Mucosa of descending colon (tissue), 3 donors: ENCODE results near the gene ICAM3. TPM values are rescaled to one million over a fixed set of nuclear protein-coding genes. Genes with fewer than 3 reads are reported as not detected.

Experiments used
- ATAC-seq: fragments of 200-7000 bp; cut with Tn5 transposase; one replicate; pipeline ENCODE4 v1.9.1; 2020; ENCODE audit warnings: mild to moderate bottlenecking, moderate library complexity
- DNase-seq, 3 donors: peaks; one replicate each; pipeline ENCODE4 v3.0.0-alpha.2; 2020
- H3K36me3 ChIP-seq: fragments of 200-600 bp; one replicate; pipeline ENCODE4 v1.8.0; 2021; ENCODE audit warnings: low read depth, mild to moderate bottlenecking
- H3K4me1 ChIP-seq: fragments of 200-600 bp; one replicate; pipeline ENCODE4 v1.8.0; 2021; ENCODE audit warnings: low read depth, mild to moderate bottlenecking
- H3K4me3 ChIP-seq: fragments of 200-600 bp; one replicate; pipeline ENCODE4 v1.8.0; 2021; ENCODE audit warnings: mild to moderate bottlenecking
- H3K9me3 ChIP-seq: fragments of 200-600 bp; one replicate; pipeline ENCODE4 v1.8.0; 2021; ENCODE audit warnings: mild to moderate bottlenecking
- CTCF ChIP-seq: fragments of 200-600 bp; IDR thresholded peaks from one replicate; pipeline ENCODE4 v1.8.0; 2022; ENCODE audit warnings: antibody characterized with exemption, mild to moderate bottlenecking
- intact Hi-C, 2 donors: fragments of 100-400 bp; cut with DNase I in 1 of 2; cut with micrococcal nuclease in 1 of 2; formaldehyde crosslinking; loops; one replicate each; pipeline versions ENCODE4 v1.11.0 to v1.11.1; 2022; cut with DNase I, micrococcal nuclease
- total RNA-seq, 3 donors: library from RNA; stranded (reverse); fragmentation: NEBNext Ultra II Directional in 2 of 3; extraction: Animal tissue kit (Norgen Biotek cat#: 25700) in 2 of 3; gene quantifications; one replicate each; pipeline versions ENCODE4 v1.2.1 to v1.2.4, GENCODE V29; 2021 to 2023
- donor health status: DM: no; HTN: no; CAD: no; lungs with moderate emphysema.
- donor health status: DM: no; HTN: no; CAD: no.
- donor health status: DM: no; HTN: yes; CAD: no.

The ICAM3 gene
- total RNA-seq, 3 donors from 2014 or later: 16.0 to 31.6 (median 28.0) TPM

DNA sequence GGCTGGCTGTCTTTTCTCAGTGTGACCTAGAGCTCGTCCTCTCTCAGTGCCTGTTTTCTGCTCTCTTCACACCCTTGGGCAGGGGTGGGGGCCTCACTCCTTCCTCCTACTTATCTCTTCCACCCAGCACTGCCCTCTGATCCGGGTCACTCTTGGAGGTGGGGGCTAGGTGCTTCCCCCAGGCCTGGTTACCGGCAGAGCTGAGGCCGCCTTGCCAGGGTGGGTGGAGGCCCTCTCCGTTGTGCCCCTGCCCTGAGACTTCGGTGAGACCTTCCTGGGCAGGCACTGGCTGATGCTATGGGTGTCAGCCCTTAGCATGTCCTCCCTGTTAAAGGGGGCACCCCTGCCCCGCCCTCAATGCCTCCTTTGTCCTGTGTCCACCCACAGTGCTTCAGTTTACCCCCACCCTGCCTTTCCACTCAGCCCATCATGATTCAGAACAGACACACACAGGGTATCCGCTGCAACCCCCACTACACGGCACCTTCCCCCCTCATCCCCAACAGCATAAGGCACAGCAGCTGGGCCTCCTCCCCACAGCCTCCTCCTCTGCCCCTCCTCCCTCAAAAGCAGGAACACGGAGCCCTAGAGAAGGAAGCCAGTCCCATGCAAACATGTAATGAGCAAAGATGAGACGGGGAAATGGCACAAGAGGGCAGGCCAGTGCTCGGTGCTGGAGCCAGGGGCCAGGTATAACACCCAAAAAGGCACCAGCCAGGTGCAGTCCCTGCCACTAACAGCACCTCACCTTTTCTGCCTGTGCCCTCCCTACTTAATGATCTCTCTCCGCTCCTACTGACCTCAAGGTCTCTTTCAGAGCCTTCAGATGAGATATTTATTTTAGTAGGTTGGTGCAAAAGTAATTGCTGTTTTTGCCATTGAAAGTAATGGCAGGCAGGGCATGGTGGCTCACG is 39.6 kb downstream of the ICAM3 start:
- Histone ChIP-seq H3K4me1 (peaks cover 16% of the 10 kb centered on the region), H3K4me3 (no peak overlapping the region), H3K9me3 (no peaks in the 10 kb centered on the region), H3K36me3 (no peaks in the 10 kb centered on the region)
- TF ChIP-seq CTCF: no peak
- DNase-seq (no peak), ATAC-seq (peak; percentile 35)
- intact Hi-C loops: no loop called here

DNA sequence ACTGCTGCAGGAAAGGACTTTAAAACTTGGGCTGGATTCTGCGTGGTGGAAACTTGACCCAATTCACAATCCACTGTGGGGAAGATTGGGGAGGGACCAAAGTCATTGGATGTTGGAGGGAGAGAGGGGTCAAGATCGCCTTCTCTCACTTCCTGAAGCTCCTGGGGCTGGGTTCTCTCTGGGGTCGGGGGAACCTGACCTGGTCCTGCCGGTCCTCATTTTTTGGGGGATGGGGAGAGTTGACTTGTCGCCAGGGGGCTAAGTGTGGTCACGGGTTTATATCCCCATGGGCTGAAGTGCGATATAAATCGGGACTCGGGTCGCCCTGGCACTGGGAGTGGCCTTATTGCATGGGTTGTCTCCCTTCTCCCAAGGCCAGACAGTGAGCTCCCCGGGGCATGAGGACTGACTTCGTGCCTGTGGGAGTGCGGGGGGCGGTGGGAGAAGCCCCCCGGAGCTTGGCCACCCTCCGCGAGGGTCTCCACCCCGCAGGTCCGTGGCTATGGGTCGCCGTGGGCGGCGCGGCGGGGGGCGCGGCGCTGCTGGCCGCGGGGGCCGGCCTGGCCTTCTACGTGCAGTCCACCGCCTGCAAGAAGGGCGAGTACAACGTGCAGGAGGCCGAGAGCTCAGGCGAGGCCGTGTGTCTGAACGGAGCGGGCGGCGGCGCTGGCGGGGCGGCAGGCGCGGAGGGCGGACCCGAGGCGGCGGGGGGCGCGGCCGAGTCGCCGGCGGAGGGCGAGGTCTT is 43.4 kb downstream of the ICAM3 start:
- no peak overlapping the region for H3K4me3 ChIP-seq
- peaks cover 43% of the 10 kb centered on the region for H3K4me1 ChIP-seq
- H3K36me3 ChIP-seq: no peaks in the 10 kb centered on the region
- TF ChIP-seq CTCF: no peak
- ATAC-seq (no peak), DNase-seq (peak in 1 of 3 donors; percentile 46)
- intact Hi-C loops: no loop called here
- H3K9me3 ChIP-seq: no peaks in the 10 kb centered on the region

GRCh38 chr19:10295305-10295846 is 44.0 kb downstream of the ICAM3 start:
- intact Hi-C loops: no loop called here
- Histone ChIP-seq H3K4me3 (no peak overlapping the region), H3K9me3 (no peaks in the 10 kb centered on the region), H3K4me1 (peaks cover 48% of the 10 kb centered on the region), H3K36me3 (no peaks in the 10 kb centered on the region)
- DNase-seq (peak; percentile 64 to 86 (median 78)), ATAC-seq (peak; percentile 64)
- no peak for TF ChIP-seq CTCF

GRCh38 chr19:10294368-10294697 is 45.1 kb downstream of the ICAM3 start:
- no peaks in the 10 kb centered on the region for H3K36me3 ChIP-seq
- no peak overlapping the region for H3K4me3 ChIP-seq
- no peaks in the 10 kb centered on the region for H3K9me3 ChIP-seq
- intact Hi-C loops: no loop called here
- TF ChIP-seq CTCF: no peak
- DNase-seq: peak in 1 of 3 donors; percentile 57
- H3K4me1 ChIP-seq: peaks cover 58% of the 10 kb centered on the region
- no peak for ATAC-seq

DNA sequence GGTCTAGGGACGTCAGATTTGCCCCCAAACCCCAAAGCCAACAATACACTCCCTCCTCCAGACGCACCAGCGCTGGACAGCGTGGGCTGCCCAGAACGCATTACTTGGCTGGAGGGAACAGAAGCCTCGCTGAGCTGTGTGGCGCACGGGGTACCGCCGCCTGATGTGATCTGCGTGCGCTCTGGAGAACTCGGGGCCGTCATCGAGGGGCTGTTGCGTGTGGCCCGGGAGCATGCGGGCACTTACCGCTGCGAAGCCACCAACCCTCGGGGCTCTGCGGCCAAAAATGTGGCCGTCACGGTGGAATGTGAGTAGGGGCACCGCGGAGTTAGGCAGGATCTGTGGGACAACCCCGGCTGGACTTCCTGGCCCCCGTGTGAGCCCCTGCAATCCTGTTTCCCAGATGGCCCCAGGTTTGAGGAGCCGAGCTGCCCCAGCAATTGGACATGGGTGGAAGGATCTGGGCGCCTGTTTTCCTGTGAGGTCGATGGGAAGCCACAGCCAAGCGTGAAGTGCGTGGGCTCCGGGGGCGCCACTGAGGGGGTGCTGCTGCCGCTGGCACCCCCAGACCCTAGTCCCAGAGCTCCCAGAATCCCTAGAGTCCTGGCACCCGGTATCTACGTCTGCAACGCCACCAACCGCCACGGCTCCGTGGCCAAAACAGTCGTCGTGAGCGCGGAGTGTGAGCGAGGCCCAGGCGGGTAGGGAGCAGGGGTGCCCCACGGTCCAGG is 45.6 kb downstream of the ICAM3 start:
- ATAC-seq (no peak), DNase-seq (no peak)
- intact Hi-C loops: no loop called here
- Histone ChIP-seq H3K4me3 (no peak overlapping the region), H3K9me3 (no peaks in the 10 kb centered on the region), H3K36me3 (no peaks in the 10 kb centered on the region), H3K4me1 (peaks cover 63% of the 10 kb centered on the region)
- TF ChIP-seq CTCF: no peak
